ENCODE measurements around the gene KHK.
A peak's percentile ranks its signal among the peaks of the same experiment; 100 is the strongest.

DNA sequence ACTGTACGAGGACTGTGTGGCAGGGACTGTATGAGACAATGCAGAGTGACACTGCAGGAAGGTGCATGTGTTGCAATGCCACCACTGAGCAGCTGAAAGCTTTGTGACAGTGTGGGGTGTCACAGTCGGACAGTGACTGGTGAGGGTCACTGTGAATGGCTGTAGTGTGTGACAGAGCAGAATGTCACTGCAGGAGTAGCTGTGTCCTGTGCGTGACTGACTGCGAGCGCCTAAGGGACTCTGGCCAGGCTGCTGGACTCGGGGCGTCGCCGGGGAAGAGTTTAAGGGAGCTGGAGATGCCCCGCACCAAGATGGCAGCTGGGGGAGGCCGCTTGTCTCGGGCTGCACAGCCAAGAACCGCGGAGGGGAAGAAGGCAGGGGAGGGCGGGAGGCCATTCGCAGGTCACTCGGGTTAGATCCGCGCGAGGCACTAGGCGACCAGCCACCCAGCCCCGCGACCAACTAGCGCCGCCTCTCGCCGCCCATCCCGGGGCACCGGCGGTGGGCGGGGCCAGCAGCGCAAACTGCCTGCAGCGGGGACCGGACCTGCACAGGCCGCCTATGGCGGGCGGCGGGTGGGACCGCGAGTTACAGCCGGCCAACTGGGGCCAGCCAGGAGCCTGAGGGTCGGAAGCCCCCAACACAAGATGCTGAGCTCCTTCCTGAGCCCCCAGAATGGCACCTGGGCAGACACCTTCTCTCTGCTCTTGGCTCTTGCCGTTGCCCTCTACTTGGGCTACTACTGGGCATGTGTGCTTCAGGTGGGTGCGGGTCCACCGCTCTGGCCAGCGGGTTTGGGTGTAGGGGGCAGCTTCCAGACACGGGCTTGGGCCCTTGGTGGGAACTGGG is 37.0 kb downstream of the KHK start, which contains the start of gene ABHD1:
- TF ChIP-seq, protein P1, sequence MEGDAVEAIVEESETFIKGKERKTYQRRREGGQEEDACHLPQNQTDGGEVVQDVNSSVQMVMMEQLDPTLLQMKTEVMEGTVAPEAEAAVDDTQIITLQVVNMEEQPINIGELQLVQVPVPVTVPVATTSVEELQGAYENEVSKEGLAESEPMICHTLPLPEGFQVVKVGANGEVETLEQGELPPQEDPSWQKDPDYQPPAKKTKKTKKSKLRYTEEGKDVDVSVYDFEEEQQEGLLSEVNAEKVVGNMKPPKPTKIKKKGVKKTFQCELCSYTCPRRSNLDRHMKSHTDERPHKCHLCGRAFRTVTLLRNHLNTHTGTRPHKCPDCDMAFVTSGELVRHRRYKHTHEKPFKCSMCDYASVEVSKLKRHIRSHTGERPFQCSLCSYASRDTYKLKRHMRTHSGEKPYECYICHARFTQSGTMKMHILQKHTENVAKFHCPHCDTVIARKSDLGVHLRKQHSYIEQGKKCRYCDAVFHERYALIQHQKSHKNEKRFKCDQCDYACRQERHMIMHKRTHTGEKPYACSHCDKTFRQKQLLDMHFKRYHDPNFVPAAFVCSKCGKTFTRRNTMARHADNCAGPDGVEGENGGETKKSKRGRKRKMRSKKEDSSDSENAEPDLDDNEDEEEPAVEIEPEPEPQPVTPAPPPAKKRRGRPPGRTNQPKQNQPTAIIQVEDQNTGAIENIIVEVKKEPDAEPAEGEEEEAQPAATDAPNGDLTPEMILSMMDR (IDR thresholded peaks at IDR 0.05), result peak; percentile 11
- TF ChIP-seq EZH2 (IDR thresholded peaks at IDR 0.05) (peak; percentile 12), EZH2phosphoT487 (IDR thresholded peaks at IDR 0.05) (no peak)
